GM21515 (cell line): Measurements from ENCODE around the gene SHISAL2A.
"Not testable (repeated sequence)": the region's sequence is repeated elsewhere in the genome, so short reads cannot be mapped to it uniquely, and the experiment has no call there.

Experiments
- ATAC-seq: cut with Tn5 transposase; IDR thresholded peaks from one replicate; pipeline ENCODE4 v1.9.1; 2021; ENCODE audit not compliant: unreplicated experiment

The SHISAL2A gene

GRCh38 chr1:52680353-52680752, 47.4 kb downstream of the SHISAL2A start:
- no peak for ATAC-seq

DNA sequence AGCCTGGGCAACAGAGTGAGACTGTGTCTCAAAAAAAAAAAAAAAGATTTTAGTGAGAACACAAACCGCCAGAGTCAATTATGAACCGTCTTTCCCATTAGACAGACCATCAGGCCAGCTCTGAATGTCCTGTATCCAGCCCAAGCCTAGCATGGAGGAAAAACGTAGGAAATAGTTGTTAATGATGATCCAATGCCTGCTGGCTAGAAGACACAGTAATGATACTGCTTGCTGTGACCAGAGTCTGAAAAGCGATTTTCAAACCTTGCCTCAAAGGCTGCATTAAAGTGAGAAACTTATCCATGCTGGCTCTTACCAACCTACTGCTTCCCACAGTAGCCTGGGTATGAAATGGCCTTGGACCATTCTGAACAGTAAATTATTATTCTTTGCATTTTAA, 48.2 kb downstream of the SHISAL2A start:
- no peak for ATAC-seq

- ATAC-seq = no peak
These were observed 50.5 kb downstream of the SHISAL2A start for GRCh38 chr1:52683367-52683940.

GRCh38 chr1:52684545-52684944, 51.6 kb downstream of the SHISAL2A start:
- no peak for ATAC-seq

DNA sequence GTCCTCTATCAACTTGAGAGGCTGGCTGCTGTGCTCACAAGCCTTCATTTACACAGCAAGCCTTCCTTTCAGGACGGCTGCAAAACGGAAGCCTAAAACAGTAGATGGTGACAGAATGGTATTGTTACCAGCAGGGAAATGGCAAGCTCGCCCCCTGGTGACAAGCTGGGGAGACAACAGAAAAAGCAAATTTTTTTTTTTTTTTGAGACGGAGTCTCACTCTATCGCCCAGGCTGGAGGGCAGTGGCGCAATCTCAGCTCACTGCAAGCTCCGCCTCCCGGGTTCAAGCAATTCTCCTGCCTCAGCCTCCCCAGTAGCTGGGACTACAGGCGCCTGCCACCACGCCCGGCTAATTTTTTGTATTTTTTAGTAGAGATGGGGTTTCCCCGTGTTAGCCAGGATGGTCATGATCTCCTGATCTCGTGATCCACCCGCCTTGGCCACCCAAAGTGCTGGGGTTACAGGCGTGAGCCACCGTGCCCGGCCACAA, 53.3 kb downstream of the SHISAL2A start:
- not testable (repeated sequence) for ATAC-seq

GRCh38 chr1:52686830-52687229, 53.9 kb downstream of the SHISAL2A start:
- ATAC-seq = no peak

DNA sequence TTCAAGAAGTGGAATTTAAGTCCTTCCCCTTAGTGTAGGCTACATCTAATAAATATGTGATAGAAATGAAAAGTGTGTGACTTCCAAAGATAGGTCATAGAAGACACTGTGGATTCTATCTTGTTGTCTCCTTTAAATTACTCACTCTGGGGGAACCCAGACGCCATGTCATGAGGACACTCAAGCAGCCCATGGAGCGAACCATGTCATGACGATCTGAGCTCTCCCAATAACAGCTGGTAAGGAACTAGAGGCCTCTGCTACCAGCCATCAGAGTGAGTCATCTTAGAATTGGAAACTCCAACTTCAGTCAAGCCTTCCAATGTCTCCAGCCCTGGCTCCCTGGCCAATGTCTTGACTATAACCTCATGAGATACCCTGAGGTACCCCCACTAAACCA, 58.9 kb downstream of the SHISAL2A start:
- no peak for ATAC-seq

GRCh38 chr1:52692697-52693096, 59.7 kb downstream of the SHISAL2A start:
- no peak for ATAC-seq

GRCh38 chr1:52693351-52693750, 60.4 kb downstream of the SHISAL2A start:
- ATAC-seq = not testable (repeated sequence)

DNA sequence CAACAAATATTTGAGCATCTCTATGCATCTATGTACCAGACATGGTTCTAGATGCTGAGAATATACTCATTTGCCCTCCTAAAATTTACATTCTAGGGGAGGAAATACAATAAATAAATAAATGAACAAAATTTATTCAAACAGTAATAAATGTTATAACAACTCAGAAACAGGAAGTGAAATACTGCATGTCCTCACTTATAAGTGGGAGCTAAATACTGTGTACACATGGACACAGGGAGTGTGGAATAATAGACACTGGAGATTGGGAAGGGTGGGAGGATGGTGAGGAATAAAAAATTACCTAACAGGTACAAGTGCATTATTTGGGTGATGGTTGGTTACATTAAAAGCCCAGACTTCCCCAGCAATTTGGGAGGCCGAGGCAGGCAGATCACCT, 60.9 kb downstream of the SHISAL2A start:
- ATAC-seq = no peak

GRCh38 chr1:52695627-52696026, 62.7 kb downstream of the SHISAL2A start:
- ATAC-seq = no peak

DNA sequence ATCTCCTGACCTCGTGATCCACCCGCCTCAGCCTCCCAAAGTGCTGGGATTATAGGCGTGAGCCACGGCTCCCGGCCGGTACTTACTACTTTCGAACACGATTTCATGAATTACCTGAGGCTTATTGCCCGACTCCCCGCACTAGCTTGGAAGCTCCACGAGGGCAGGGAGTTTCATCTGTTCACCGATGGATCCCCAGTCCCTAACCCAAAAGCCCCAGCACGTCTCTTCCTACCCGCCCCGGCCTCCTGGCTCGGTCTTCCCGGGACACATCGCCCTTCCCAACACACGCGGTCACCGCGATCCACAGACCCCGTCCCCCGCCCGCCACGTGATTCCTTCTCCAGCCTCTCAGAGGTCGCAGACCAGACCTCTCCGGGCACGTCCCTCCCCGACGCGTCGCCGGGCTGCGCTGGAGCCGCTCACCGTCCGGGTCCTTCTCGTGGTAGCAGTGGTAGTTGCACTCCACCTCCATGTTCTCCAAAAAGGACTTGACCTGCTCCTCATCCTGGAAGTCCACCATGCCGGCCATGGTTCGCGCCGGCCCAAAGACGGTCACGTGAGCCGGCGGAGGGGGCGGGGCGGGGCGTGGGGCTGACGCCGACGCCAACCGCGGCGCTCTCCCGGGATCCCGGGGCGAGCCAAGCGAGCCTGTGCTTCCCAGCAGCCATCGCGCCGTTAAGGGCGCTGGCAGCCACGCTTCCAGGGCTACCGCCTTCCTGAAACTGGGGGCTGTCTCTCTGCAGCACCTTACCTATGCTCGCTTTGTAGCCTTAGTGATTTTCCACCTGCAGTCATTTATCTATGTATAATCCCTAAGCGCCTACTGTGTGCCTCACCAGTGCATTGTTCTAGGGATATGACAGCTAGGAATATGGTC, 65.1 kb downstream of the SHISAL2A start, which contains the start of gene COA7:
Gene COA7, minus strand, starts transcription at position 553 of the 880 bp plus-strand sequence. Its CDS starts 21 bp downstream, at position 532.
- peak; percentile 46 for ATAC-seq

- ATAC-seq = peak; percentile 85
These were observed 70.2 kb downstream of the SHISAL2A start for GRCh38 chr1:52702886-52703787.

DNA sequence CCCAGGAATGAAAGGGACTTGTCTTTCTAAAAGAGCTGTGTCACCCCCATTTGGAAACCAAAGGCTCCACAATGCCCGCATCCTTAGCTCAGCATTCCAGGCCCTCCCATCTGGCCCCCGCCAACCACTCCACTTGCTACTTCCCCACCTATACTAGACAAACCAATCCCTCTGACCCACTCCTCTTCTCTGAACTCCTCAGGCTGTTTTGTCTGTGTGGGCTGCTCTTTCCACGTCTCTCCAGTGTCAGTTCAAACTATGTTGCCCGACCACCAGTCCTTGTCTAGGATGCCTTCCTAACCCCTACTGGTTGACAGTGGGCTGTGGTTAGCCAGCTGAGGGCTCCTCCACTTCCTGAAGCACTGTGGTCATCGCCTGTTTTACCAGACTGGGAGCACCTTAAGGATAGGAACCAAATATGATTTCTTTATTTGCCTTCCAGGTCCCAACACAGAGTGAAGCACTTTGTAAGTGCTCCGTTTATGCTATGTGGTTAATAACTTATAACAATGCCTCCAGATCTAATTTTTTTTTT, 73.2 kb downstream of the SHISAL2A start:
- no peak for ATAC-seq
